Measurements from ENCODE around the gene TMEM207. TPM values are rescaled to one million over a fixed set of nuclear protein-coding genes. Genes with fewer than 3 reads are reported as not detected.

TMEM207 gene
- total and polyA plus RNA-seq, 2 donors (not counting 1 experiment from before 2014, with no cell fraction given): not detected

GRCh38 chr3:190424478-190425439 lies 24.9 kb downstream of the TMEM207 start:
- peak; percentile 61 to 83 for DNase-seq (ENCODE audit: low read depth in 2 of 2)
- Histone ChIP-seq H3K4me1 (ENCODE audit: control insufficient read depth, extremely low read depth, insufficient read depth, low read length) (no peaks in the 10 kb centered on the region), H3K27ac (ENCODE audit: insufficient read depth, low read length) (no peak overlapping the region), H4K20me1 (ENCODE audit: control insufficient read depth, extremely low read depth, insufficient read depth, low read length) (no peaks in the 10 kb centered on the region), H2AFZ (ENCODE audit: low read length) (no peak overlapping the region), H3K9ac (ENCODE audit: insufficient read depth, low read length) (no peak overlapping the region), H3K27me3 (ENCODE audit: control insufficient read depth, insufficient read depth, low read length) (no peaks in the 10 kb centered on the region), H3K4me3 (replicated peaks in 1 of 4; ENCODE audit: control extremely low read depth in 1 of 4, insufficient read depth in 1 of 4, low read depth in 3 of 4, low read length in 4 of 4) (no peak overlapping the region), H3K79me2 (ENCODE audit: control insufficient read depth, insufficient read depth, low read length) (no peaks in the 10 kb centered on the region), H3K36me3 (ENCODE audit: control insufficient read depth, insufficient read depth, low read length) (no peaks in the 10 kb centered on the region), H3K9me3 (ENCODE audit: control insufficient read depth, insufficient read depth, low read depth, low read length) (no peaks in the 10 kb centered on the region), H3K4me2 (ENCODE audit: extremely low read depth, insufficient read depth, low read length) (no peak overlapping the region)
- TF ChIP-seq CTCF (conservative IDR thresholded peaks at IDR 0.05 in 1 of 2, IDR thresholded peaks at IDR 0.05 in 1 of 2; ENCODE audit: low read depth in 1 of 2, low read length in 2 of 2): peak; percentile 67 to 71
- TF ChIP-seq EZH2 (IDR thresholded peaks at IDR 0.05; ENCODE audit: low read length, missing control alignments): no peak

- DNase-seq (ENCODE audit: low read depth in 2 of 2): no peak
- Histone ChIP-seq H3K4me2 (ENCODE audit: extremely low read depth, insufficient read depth, low read length) (no peak overlapping the region), H3K4me3 (replicated peaks in 1 of 4; ENCODE audit: control extremely low read depth in 1 of 4, insufficient read depth in 1 of 4, low read depth in 3 of 4, low read length in 4 of 4) (no peak overlapping the region), H4K20me1 (ENCODE audit: control insufficient read depth, extremely low read depth, insufficient read depth, low read length) (no peaks in the 10 kb centered on the region), H3K9me3 (ENCODE audit: control insufficient read depth, insufficient read depth, low read depth, low read length) (no peaks in the 10 kb centered on the region), H2AFZ (ENCODE audit: low read length) (peak overlapping the region; percentile 34), H3K4me1 (ENCODE audit: control insufficient read depth, extremely low read depth, insufficient read depth, low read length) (no peaks in the 10 kb centered on the region), H3K27ac (ENCODE audit: insufficient read depth, low read length) (no peak overlapping the region), H3K36me3 (ENCODE audit: control insufficient read depth, insufficient read depth, low read length) (no peaks in the 10 kb centered on the region), H3K27me3 (ENCODE audit: control insufficient read depth, insufficient read depth, low read length) (no peaks in the 10 kb centered on the region), H3K9ac (ENCODE audit: insufficient read depth, low read length) (no peak overlapping the region), H3K79me2 (ENCODE audit: control insufficient read depth, insufficient read depth, low read length) (no peaks in the 10 kb centered on the region)
- TF ChIP-seq EZH2 (IDR thresholded peaks at IDR 0.05; ENCODE audit: low read length, missing control alignments) (no peak), CTCF (conservative IDR thresholded peaks at IDR 0.05 in 1 of 2, IDR thresholded peaks at IDR 0.05 in 1 of 2; ENCODE audit: low read depth in 1 of 2, low read length in 2 of 2) (no peak)
Observed at GRCh38 chr3:190424108-190424477, 25.6 kb downstream of the TMEM207 start.

GRCh38 chr3:190414297-190414696 lies 35.4 kb downstream of the TMEM207 start:
- no peaks in the 10 kb centered on the region for H3K27me3 ChIP-seq (ENCODE audit: control insufficient read depth, insufficient read depth, low read length)
- no peak overlapping the region for H3K4me2 ChIP-seq (ENCODE audit: extremely low read depth, insufficient read depth, low read length)
- H4K20me1 ChIP-seq (ENCODE audit: control insufficient read depth, extremely low read depth, insufficient read depth, low read length): no peaks in the 10 kb centered on the region
- H3K9me3 ChIP-seq (ENCODE audit: control insufficient read depth, insufficient read depth, low read depth, low read length): no peaks in the 10 kb centered on the region
- H3K27ac ChIP-seq (ENCODE audit: insufficient read depth, low read length): no peak overlapping the region
- no peak overlapping the region for H3K4me3 ChIP-seq (replicated peaks in 1 of 4; ENCODE audit: control extremely low read depth in 1 of 4, insufficient read depth in 1 of 4, low read depth in 3 of 4, low read length in 4 of 4)
- no peak overlapping the region for H2AFZ ChIP-seq (ENCODE audit: low read length)
- H3K9ac ChIP-seq (ENCODE audit: insufficient read depth, low read length): no peak overlapping the region
- DNase-seq (ENCODE audit: low read depth in 2 of 2): no peak
- H3K79me2 ChIP-seq (ENCODE audit: control insufficient read depth, insufficient read depth, low read length): no peaks in the 10 kb centered on the region
- TF ChIP-seq EZH2 (IDR thresholded peaks at IDR 0.05; ENCODE audit: low read length, missing control alignments): no peak
- no peak for TF ChIP-seq CTCF (conservative IDR thresholded peaks at IDR 0.05 in 1 of 2, IDR thresholded peaks at IDR 0.05 in 1 of 2; ENCODE audit: low read depth in 1 of 2, low read length in 2 of 2)
- H3K4me1 ChIP-seq (ENCODE audit: control insufficient read depth, extremely low read depth, insufficient read depth, low read length): no peaks in the 10 kb centered on the region
- no peaks in the 10 kb centered on the region for H3K36me3 ChIP-seq (ENCODE audit: control insufficient read depth, insufficient read depth, low read length)
